ENCODE results near the gene SAFB.

DNA sequence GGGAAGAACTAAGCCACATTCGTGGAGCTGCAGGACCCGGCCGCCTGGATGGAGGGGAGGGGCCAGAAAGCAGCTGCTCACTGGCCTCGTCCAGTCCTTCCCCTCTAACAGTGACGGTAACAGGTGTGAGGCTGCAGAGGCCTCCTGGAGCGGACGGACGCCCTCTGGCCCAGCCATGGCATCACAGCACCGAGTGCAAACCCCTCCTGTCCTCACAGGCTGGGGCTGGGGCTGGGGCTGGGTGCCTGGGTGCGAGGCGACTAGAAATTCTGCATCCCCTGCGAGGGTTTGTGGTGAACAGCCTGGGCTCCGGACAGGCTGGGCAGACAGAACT lies 53.9 kb downstream of the SAFB start:
- TF ChIP-seq, protein P1, sequence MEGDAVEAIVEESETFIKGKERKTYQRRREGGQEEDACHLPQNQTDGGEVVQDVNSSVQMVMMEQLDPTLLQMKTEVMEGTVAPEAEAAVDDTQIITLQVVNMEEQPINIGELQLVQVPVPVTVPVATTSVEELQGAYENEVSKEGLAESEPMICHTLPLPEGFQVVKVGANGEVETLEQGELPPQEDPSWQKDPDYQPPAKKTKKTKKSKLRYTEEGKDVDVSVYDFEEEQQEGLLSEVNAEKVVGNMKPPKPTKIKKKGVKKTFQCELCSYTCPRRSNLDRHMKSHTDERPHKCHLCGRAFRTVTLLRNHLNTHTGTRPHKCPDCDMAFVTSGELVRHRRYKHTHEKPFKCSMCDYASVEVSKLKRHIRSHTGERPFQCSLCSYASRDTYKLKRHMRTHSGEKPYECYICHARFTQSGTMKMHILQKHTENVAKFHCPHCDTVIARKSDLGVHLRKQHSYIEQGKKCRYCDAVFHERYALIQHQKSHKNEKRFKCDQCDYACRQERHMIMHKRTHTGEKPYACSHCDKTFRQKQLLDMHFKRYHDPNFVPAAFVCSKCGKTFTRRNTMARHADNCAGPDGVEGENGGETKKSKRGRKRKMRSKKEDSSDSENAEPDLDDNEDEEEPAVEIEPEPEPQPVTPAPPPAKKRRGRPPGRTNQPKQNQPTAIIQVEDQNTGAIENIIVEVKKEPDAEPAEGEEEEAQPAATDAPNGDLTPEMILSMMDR (IDR thresholded peaks at IDR 0.05), result no peak
- TF ChIP-seq POLR2A (IDR thresholded peaks at IDR 0.05), result no peak
